ENCODE results near the gene S100A11.

- TF ChIP-seq CTCF (conservative IDR thresholded peaks at IDR 0.05; ENCODE audit: low read length) (no peak), EZH2phosphoT487 (IDR thresholded peaks at IDR 0.05; ENCODE audit: borderline replicate concordance, low read depth, low read length) (no peak)
Measured at GRCh38 chr1:152022474-152022873, 14.3 kb downstream of the S100A11 start.

Measured in OCI-LY7 (cell line).